Mucosa of descending colon (tissue), 3 donors: ENCODE results near the gene MLPH. TPM values are rescaled to one million over a fixed set of nuclear protein-coding genes. Genes with fewer than 3 reads are reported as not detected.

Source experiments
- ATAC-seq: fragments of 200-7000 bp; cut with Tn5 transposase; one replicate; pipeline ENCODE4 v1.9.1; 2020; ENCODE audit warnings: mild to moderate bottlenecking, moderate library complexity
- DNase-seq, 3 donors: peaks; one replicate each; pipeline ENCODE4 v3.0.0-alpha.2; 2020
- H3K36me3 ChIP-seq: fragments of 200-600 bp; one replicate; pipeline ENCODE4 v1.8.0; 2021; ENCODE audit warnings: low read depth, mild to moderate bottlenecking
- H3K4me1 ChIP-seq: fragments of 200-600 bp; one replicate; pipeline ENCODE4 v1.8.0; 2021; ENCODE audit warnings: low read depth, mild to moderate bottlenecking
- H3K4me3 ChIP-seq: fragments of 200-600 bp; one replicate; pipeline ENCODE4 v1.8.0; 2021; ENCODE audit warnings: mild to moderate bottlenecking
- H3K9me3 ChIP-seq: fragments of 200-600 bp; one replicate; pipeline ENCODE4 v1.8.0; 2021; ENCODE audit warnings: mild to moderate bottlenecking
- intact Hi-C, 2 donors: fragments of 100-400 bp; cut with DNase I in 1 of 2; cut with micrococcal nuclease in 1 of 2; formaldehyde crosslinking; loops; one replicate each; pipeline versions ENCODE4 v1.11.0 to v1.11.1; 2022; cut with DNase I, micrococcal nuclease
- total RNA-seq, 3 donors: library from RNA; stranded (reverse); fragmentation: NEBNext Ultra II Directional in 2 of 3; extraction: Animal tissue kit (Norgen Biotek cat#: 25700) in 2 of 3; gene quantifications; one replicate each; pipeline versions ENCODE4 v1.2.1 to v1.2.4, GENCODE V29; 2021 to 2023
- TF ChIP-seq, protein P1 (sequence below): fragments of 200-600 bp; IDR thresholded peaks from one replicate; pipeline ENCODE4 v1.8.0; 2022; ENCODE audit warnings: antibody characterized with exemption, mild to moderate bottlenecking
- donor health status: DM: no; HTN: no; CAD: no; lungs with moderate emphysema.
- donor health status: DM: no; HTN: no; CAD: no.
- donor health status: DM: no; HTN: yes; CAD: no.

Gene MLPH
- total RNA-seq, 3 donors from 2014 or later: 46.8 to 133 (median 121) TPM

DNA sequence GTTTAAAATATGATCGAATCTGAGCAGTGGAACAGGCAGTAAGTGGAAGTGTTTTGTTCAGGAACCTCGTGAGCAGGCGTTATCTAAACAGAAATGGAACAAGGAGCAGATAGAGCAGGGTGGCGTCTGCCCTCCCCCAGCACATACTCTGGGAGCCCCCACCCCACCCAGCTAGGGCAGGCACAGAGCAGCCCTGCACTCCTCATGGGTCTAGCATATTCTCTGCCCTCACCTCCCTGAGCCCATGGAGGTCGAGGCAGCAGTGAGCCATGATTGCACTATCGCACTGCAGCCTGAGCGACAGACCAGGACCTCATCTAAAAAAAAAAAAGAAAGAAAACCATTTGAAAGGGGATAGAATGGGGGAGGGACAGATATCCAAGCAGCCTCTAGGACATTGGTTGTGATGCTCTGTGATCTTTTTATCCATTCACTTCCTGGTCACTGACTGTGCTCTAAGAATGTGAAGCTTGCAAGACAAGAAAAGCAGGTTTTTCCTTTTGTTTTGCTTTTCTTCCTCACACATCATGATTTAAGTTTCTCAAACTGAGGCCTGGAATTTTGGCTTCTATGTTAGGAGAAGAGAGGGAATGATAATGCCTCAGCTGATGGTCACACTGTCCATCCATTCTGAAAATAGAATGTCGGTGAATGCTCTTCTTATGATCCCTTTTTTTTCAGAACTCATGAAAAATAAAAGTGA, 3.1 kb downstream of the MLPH start:
- ATAC-seq (peak; percentile 55), DNase-seq (peak in 2 of 3 donors; percentile 51 to 52)
- TF ChIP-seq, protein P1, sequence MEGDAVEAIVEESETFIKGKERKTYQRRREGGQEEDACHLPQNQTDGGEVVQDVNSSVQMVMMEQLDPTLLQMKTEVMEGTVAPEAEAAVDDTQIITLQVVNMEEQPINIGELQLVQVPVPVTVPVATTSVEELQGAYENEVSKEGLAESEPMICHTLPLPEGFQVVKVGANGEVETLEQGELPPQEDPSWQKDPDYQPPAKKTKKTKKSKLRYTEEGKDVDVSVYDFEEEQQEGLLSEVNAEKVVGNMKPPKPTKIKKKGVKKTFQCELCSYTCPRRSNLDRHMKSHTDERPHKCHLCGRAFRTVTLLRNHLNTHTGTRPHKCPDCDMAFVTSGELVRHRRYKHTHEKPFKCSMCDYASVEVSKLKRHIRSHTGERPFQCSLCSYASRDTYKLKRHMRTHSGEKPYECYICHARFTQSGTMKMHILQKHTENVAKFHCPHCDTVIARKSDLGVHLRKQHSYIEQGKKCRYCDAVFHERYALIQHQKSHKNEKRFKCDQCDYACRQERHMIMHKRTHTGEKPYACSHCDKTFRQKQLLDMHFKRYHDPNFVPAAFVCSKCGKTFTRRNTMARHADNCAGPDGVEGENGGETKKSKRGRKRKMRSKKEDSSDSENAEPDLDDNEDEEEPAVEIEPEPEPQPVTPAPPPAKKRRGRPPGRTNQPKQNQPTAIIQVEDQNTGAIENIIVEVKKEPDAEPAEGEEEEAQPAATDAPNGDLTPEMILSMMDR: no peak
- H3K4me3 ChIP-seq: no peak overlapping the region
- peaks cover 28% of the 10 kb centered on the region for H3K4me1 ChIP-seq
- intact Hi-C loops: no loop called here
- H3K9me3 ChIP-seq: peaks cover 10% of the 10 kb centered on the region
- no peaks in the 10 kb centered on the region for H3K36me3 ChIP-seq

DNA sequence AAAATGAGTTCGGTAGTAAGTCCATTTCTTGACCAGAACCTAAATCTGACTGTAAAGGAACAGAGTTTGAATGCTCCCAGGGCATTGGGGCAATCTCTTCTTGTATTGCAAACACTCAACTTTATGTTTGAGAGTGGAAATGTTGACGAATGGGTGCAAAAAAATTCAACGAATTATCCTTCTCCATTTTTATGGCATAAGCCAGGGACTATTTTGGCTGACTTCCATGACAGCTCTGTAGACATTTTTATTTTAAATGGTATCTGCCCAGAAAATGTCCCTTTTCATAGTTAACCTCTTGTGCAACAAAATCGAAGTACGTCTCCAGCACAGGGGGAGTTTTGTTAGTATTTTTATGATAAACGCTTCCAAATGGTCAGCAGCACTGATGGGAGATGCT, 3.7 kb downstream of the MLPH start:
- TF ChIP-seq, protein P1: no peak
- Histone ChIP-seq H3K9me3 (peaks cover 10% of the 10 kb centered on the region), H3K4me3 (no peak overlapping the region), H3K36me3 (no peaks in the 10 kb centered on the region), H3K4me1 (peaks cover 28% of the 10 kb centered on the region)
- ATAC-seq (no peak), DNase-seq (no peak)
- intact Hi-C loops: no loop called here

DNA sequence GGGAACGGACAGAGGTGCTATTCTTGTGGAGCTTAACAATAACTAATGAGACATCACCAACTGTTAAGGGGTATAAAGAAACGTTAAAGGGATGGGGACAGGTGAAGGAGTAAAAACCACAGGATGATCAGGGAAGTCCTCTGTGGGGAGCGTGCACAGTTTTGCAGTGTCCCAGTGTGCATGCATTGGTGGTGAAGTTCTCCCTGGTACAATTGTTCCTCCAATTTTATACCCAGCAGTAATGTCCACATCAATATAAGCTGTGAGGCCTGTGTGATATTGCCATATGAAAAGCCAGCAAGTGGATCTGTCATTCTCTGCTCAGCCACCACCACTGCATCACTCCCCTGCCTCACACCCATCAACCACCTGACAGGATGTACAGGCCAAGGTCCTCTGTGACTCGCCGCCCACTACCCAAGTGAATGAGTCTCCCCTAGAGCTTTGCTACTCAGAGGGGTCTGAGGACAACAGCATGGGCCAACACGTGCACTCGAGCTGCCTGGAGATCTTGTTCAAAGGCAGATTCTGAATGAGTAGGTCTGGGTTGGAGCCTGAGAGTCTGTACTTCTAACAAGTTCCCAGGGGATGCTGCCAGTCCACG, 4.6 kb downstream of the MLPH start:
- Histone ChIP-seq H3K36me3 (no peaks in the 10 kb centered on the region), H3K4me3 (no peak overlapping the region), H3K4me1 (peaks cover 23% of the 10 kb centered on the region), H3K9me3 (peaks cover 10% of the 10 kb centered on the region)
- no peak for DNase-seq
- TF ChIP-seq, protein P1: no peak
- intact Hi-C loops: no loop called here
- no peak for ATAC-seq

DNA sequence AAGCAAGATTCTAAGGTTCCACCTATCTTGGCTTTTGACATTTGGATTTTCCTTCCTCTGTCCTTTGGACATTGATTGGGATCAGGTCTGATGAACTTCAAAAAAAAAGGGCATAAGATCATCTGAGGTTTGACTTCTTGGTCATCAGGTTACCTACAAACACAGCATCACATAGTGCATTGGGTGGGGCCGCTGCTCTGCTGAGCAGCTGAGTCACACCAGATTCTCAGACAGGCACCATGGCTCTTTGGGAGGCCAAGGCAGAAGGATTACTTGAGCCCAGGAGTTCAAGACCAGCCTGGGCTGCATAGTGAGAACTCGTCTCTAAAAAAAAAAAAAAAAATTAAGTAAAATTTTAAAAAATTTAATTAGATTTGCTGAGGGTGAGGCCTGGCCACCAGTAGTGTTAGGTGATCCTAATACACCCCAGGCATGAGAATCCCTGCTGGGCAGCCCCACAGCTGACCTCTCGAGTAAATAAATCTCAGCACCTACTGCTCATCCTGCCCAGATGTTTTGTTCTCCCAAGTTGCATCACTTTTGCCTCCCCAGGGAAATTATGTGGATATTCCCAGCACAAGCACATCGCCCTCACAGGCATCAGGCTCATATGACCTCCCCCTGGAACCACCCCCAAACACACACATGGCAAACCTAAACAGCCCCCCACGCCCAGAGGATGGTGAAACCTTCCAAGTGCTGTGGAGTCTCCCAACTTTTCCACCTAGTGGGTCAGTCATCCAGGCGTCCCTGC, 5.3 kb downstream of the MLPH start:
- no peak overlapping the region for H3K4me3 ChIP-seq
- DNase-seq (no peak), ATAC-seq (no peak)
- TF ChIP-seq, protein P1: no peak
- peaks cover 17% of the 10 kb centered on the region for H3K4me1 ChIP-seq
- intact Hi-C loops: no loop called here
- H3K9me3 ChIP-seq: peaks cover 10% of the 10 kb centered on the region
- H3K36me3 ChIP-seq: no peaks in the 10 kb centered on the region

- ATAC-seq: no peak
- Histone ChIP-seq H3K4me3 (no peak overlapping the region), H3K9me3 (peaks cover 10% of the 10 kb centered on the region), H3K4me1 (peaks cover 9% of the 10 kb centered on the region), H3K36me3 (no peaks in the 10 kb centered on the region)
- intact Hi-C loops: no loop called here
- TF ChIP-seq, protein P1: no peak
- DNase-seq: no peak
Measured at GRCh38 chr2:237494066-237494465, 7.0 kb downstream of the MLPH start.
